ENCODE results near the gene SMCP.

DNA sequence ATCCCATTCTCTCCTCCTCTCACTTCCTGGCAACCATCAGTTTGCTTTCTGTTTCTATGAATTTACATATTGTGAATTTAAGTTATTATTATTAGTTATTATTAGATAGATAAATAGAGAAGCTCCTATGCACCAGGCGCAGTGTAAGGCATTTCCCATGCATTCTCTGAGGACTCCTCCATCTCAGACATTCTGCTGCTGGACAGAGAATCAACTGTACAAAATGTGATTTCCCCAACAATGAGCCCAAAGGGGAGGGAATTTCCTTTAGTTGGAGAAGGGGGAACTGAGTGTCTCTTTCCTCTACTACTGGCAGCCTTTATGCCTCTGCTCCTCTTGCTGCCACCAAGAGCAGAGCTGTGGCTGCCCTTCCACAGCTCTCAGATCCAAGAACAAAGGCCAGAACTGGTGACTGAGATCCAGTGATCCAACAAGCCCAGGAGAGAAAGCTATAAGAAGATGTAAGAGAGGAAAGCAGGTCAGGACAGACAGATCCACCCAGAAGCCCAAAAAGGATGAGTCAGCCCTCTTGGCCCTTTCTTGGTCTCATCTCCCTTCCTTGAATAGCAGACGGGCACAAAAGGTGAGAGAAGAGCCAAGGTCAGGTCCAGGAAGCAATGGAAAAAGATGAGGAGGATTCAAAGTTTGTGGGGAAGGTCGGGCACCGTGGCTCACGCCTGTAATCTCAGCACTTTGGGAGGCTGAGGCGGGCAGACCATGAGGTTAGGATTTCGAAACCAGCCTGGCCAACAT lies 26.7 kb downstream of the SMCP start:
- TF ChIP-seq, protein P1, sequence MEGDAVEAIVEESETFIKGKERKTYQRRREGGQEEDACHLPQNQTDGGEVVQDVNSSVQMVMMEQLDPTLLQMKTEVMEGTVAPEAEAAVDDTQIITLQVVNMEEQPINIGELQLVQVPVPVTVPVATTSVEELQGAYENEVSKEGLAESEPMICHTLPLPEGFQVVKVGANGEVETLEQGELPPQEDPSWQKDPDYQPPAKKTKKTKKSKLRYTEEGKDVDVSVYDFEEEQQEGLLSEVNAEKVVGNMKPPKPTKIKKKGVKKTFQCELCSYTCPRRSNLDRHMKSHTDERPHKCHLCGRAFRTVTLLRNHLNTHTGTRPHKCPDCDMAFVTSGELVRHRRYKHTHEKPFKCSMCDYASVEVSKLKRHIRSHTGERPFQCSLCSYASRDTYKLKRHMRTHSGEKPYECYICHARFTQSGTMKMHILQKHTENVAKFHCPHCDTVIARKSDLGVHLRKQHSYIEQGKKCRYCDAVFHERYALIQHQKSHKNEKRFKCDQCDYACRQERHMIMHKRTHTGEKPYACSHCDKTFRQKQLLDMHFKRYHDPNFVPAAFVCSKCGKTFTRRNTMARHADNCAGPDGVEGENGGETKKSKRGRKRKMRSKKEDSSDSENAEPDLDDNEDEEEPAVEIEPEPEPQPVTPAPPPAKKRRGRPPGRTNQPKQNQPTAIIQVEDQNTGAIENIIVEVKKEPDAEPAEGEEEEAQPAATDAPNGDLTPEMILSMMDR (IDR thresholded peaks at IDR 0.05): no peak
- no peak for TF ChIP-seq EZH2 (IDR thresholded peaks at IDR 0.05; ENCODE audit: borderline replicate concordance, insufficient read depth, low read depth, low read length, poor library complexity, severe bottlenecking)
